Trophoblast cell (in vitro differentiated cells and primary cell): Measurements from ENCODE around the gene NOP16.

ENCODE experiments used
- DNase-seq, 2 donors: peaks; one replicate each; pipeline ENCODE4 v3.0.0-alpha.2; 2016
- H2AFZ ChIP-seq: 2 replicates; pipeline ENCODE4 v1.6.1; 2013; ENCODE audit warnings: low read length, moderate library complexity, mild to moderate bottlenecking; ENCODE audit not compliant: insufficient read depth, poor library complexity
- H2AK5ac ChIP-seq: 2 replicates; pipeline ENCODE4 v1.6.1; 2013; ENCODE audit warnings: mild to moderate bottlenecking, low read length
- H2BK120ac ChIP-seq: 2 replicates; pipeline ENCODE4 v1.6.1; 2013; ENCODE audit warnings: low read length, mild to moderate bottlenecking, moderate library complexity; ENCODE audit not compliant: insufficient read depth, poor library complexity
- H2BK12ac ChIP-seq: 2 replicates; pipeline ENCODE4 v1.6.1; 2013; ENCODE audit warnings: mild to moderate bottlenecking, low read length, moderate library complexity
- H2BK5ac ChIP-seq: 2 replicates; pipeline ENCODE4 v1.6.1; 2013; ENCODE audit warnings: low read length, low read depth, moderate library complexity, mild to moderate bottlenecking; ENCODE audit not compliant: poor library complexity
- H3K14ac ChIP-seq: 2 replicates; pipeline ENCODE4 v1.6.1; 2013; ENCODE audit warnings: mild to moderate bottlenecking, low read length
- H3K18ac ChIP-seq: 2 replicates; pipeline ENCODE4 v1.6.1; 2013; ENCODE audit warnings: mild to moderate bottlenecking, low read length
- H3K23ac ChIP-seq: 2 replicates; pipeline ENCODE4 v1.6.1; 2013; ENCODE audit warnings: low read length
- H3K27ac ChIP-seq: 2 replicates; pipeline ENCODE4 v1.5.1; 2013; ENCODE audit warnings: low read depth, mild to moderate bottlenecking, inconsistent platforms, low read length, moderate library complexity
- H3K27me3 ChIP-seq: 2 replicates; pipeline ENCODE4 v1.6.1; 2013; ENCODE audit warnings: inconsistent platforms, mild to moderate bottlenecking, low read length, moderate library complexity; ENCODE audit not compliant: insufficient read depth
- H3K36me3 ChIP-seq, 2 experiments: 1 replicate in 1 of 2; 2 replicates in 1 of 2; pipeline ENCODE4 v1.6.1; 2013; ENCODE audit warnings: low read length in 2 of 2, mild to moderate bottlenecking in 2 of 2, moderate library complexity in 1 of 2; ENCODE audit not compliant: insufficient read depth in 2 of 2, control insufficient read depth in 1 of 2
- H3K4ac ChIP-seq: 2 replicates; pipeline ENCODE4 v1.6.1; 2013; ENCODE audit warnings: low read depth, mild to moderate bottlenecking, low read length, moderate library complexity
- H3K4me1 ChIP-seq, 2 experiments: 1 replicate in 1 of 2; 2 replicates in 1 of 2; pipeline ENCODE4 v1.6.1; 2013; ENCODE audit warnings: low read length in 2 of 2, mild to moderate bottlenecking in 2 of 2, moderate library complexity in 1 of 2; ENCODE audit not compliant: insufficient read depth in 2 of 2, control insufficient read depth in 1 of 2
- H3K4me2 ChIP-seq: 2 replicates; pipeline ENCODE4 v1.6.1; 2013; ENCODE audit warnings: inconsistent platforms, mild to moderate bottlenecking, low read length, moderate library complexity
- H3K4me3 ChIP-seq: 2 replicates; pipeline ENCODE4 v1.5.1; 2013; ENCODE audit warnings: mild to moderate bottlenecking, low read depth, low read length, inconsistent platforms
- H3K79me1 ChIP-seq: one replicate; pipeline ENCODE4 v1.6.1; 2013; ENCODE audit warnings: low read length
- H3K79me2 ChIP-seq: 2 replicates; pipeline ENCODE4 v1.6.1; 2013; ENCODE audit warnings: low read length, mild to moderate bottlenecking; ENCODE audit not compliant: control insufficient read depth, insufficient read depth, poor library complexity
- H3K9ac ChIP-seq: 2 replicates; pipeline ENCODE4 v1.6.1; 2013; ENCODE audit warnings: mild to moderate bottlenecking, low read length
- H3K9me3 ChIP-seq: 2 replicates; pipeline ENCODE4 v1.6.1; 2013; ENCODE audit warnings: low read depth, mild to moderate bottlenecking, control low read depth, inconsistent platforms, low read length; ENCODE audit not compliant: insufficient read depth
- H4K12ac ChIP-seq: 2 replicates; pipeline ENCODE4 v1.6.1; 2013; ENCODE audit warnings: low read depth, mild to moderate bottlenecking, low read length, moderate library complexity
- H4K8ac ChIP-seq: 2 replicates; pipeline ENCODE4 v1.6.1; 2013; ENCODE audit warnings: low read depth, mild to moderate bottlenecking, low read length, moderate library complexity
- H4K91ac ChIP-seq: one replicate; pipeline ENCODE4 v1.6.1; 2013; ENCODE audit warnings: low read depth, mild to moderate bottlenecking, low read length, moderate library complexity
- WGBS: extraction: QIAGEN DNeasy Blood & Tissue Kit; methylation state at CpG from one replicate; pipeline ENCODE4 v1.1.7; 2013; ENCODE audit warnings: missing lambda C conversion rate; ENCODE audit not compliant: insufficient read length, insufficient coverage; ENCODE audit errors: extremely low coverage; 5-methylcytosine and 5-hydroxymethylcytosine counted together

Gene NOP16

DNA sequence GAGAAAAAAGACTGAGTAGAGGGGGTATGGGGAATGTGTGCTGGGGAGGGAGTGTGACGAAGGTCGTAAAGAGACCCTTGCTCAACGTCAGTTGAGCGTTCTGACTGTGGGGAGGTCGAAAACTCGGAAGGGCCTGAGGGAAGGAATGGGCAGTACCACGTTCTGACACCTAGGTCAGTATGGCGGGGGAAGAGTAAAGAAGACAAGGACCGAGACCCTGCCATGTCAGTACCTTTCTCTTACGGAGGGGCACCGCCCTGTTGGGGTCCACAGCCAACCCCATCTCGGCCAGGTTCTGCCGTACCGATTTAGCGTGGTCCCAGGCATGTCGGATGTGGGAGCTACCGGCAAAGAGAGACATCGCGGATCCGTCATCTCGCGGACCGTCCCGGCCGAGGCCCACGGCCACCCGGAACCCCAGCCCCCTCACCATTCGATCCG, 375 bp downstream of the NOP16 start:
- Histone ChIP-seq H4K8ac (peak overlapping the region; percentile 81), H3K14ac (peak overlapping the region; percentile 82), H2BK5ac (no peak overlapping the region), H4K91ac (peak overlapping the region; percentile 28), H3K27me3 (no peaks in the 10 kb centered on the region), H3K79me1 (peaks cover 9% of the 10 kb centered on the region), H4K12ac (peak overlapping the region; percentile 14), H3K18ac (peak overlapping the region; percentile 74), H3K4me2 (peak overlapping the region; percentile 56), H3K4me1 (peaks cover 0 to 7% of the 10 kb centered on the region in 2 experiments), H3K36me3 (peaks cover 37 to 51% of the 10 kb centered on the region in 2 experiments), H3K9me3 (no peaks in the 10 kb centered on the region), H2BK120ac (peak overlapping the region; percentile 36), H3K79me2 (peaks cover 11% of the 10 kb centered on the region), H3K4ac (peak overlapping the region; percentile 86), H3K23ac (no peak overlapping the region), H2AK5ac (peak overlapping the region; percentile 80), H3K9ac (peak overlapping the region; percentile 73), H3K4me3 (peak overlapping the region; percentile 82), H2BK12ac (no peak overlapping the region), H2AFZ (peak overlapping the region; percentile 34), H3K27ac (no peak overlapping the region)
- no peak for DNase-seq
- WGBS: no CpG with 5 or more reads among the region's 29 CpGs

DNA sequence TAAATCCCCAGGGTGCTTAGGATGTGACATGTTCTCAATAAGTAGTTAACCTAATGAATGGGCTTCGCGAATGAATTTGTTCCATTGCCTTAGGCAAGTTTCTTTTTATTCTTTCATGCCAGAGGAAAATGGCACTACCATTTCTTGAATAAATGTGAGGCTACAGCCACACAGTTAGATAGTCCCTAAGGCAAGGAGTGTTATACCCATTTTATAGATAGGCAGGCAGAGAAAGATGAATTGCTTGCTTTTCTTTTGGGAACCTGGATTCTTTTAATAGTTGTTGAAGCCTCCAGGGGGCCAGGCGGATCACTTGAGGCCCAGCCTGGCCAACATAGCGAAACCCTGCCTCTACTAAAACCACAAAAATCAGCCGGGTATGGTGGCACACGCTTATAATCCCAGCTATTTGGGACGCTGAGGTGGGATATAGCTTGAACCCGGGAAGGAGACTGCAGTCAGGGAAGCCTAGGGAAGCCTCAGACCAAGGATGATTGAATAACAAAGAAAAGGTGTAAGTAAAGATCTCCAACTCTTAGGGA, 943 bp downstream of the NOP16 start:
- Histone ChIP-seq H3K27me3 (no peaks in the 10 kb centered on the region), H3K27ac (no peak overlapping the region), H2BK120ac (no peak overlapping the region), H4K12ac (no peak overlapping the region), H3K4me2 (peak overlapping the region; percentile 56), H3K9ac (peak overlapping the region; percentile 67), H3K4me1 (peaks cover 0 to 7% of the 10 kb centered on the region in 2 experiments), H2AFZ (no peak overlapping the region), H4K8ac (no peak overlapping the region), H3K18ac (no peak overlapping the region), H3K36me3 (peaks cover 36 to 51% of the 10 kb centered on the region in 2 experiments), H3K79me2 (peaks cover 11% of the 10 kb centered on the region), H2BK12ac (no peak overlapping the region), H2AK5ac (no peak overlapping the region), H3K23ac (no peak overlapping the region), H3K4me3 (no peak overlapping the region), H3K79me1 (peaks cover 9% of the 10 kb centered on the region), H3K9me3 (no peaks in the 10 kb centered on the region), H2BK5ac (no peak overlapping the region), H3K14ac (no peak overlapping the region), H4K91ac (peak overlapping the region; percentile 29), H3K4ac (peak overlapping the region; percentile 85)
- no peak for DNase-seq
- no CpG with 5 or more reads among the region's 8 CpGs for WGBS

DNA sequence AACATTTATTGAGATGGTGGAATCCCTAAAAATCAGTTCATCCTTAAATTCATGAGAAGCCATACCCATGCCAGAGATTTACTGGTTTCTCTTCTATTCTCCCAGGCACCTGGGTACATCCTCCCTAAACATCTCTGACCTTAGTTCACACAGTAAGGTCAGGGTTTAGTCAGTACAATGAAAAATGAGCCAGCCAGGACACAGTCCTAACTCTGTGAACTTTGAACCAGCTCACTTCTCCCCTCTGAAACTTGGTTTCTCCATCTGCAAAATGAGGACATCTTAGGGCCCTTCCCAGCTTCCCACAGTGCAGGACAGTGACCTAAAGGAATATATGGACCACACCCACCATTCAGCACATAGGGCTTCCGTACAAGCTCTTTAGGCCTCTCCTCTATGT, 1.9 kb downstream of the NOP16 start:
- Histone ChIP-seq H2AK5ac (no peak overlapping the region), H4K12ac (no peak overlapping the region), H3K79me1 (peaks cover 9% of the 10 kb centered on the region), H4K8ac (no peak overlapping the region), H3K4me2 (no peak overlapping the region), H3K23ac (no peak overlapping the region), H2BK5ac (no peak overlapping the region), H3K4ac (no peak overlapping the region), H3K4me1 (peaks cover 0 to 7% of the 10 kb centered on the region in 2 experiments), H3K36me3 (peaks cover 37 to 49% of the 10 kb centered on the region in 2 experiments), H2BK120ac (no peak overlapping the region), H3K14ac (no peak overlapping the region), H2AFZ (no peak overlapping the region), H3K27me3 (no peaks in the 10 kb centered on the region), H3K79me2 (peaks cover 11% of the 10 kb centered on the region), H3K9me3 (peaks cover 5% of the 10 kb centered on the region), H3K27ac (no peak overlapping the region), H3K9ac (no peak overlapping the region), H2BK12ac (no peak overlapping the region), H4K91ac (no peak overlapping the region), H3K4me3 (no peak overlapping the region), H3K18ac (no peak overlapping the region)
- DNase-seq: no peak
- WGBS: no CpG with 5 or more reads among the region's 1 CpG

DNA sequence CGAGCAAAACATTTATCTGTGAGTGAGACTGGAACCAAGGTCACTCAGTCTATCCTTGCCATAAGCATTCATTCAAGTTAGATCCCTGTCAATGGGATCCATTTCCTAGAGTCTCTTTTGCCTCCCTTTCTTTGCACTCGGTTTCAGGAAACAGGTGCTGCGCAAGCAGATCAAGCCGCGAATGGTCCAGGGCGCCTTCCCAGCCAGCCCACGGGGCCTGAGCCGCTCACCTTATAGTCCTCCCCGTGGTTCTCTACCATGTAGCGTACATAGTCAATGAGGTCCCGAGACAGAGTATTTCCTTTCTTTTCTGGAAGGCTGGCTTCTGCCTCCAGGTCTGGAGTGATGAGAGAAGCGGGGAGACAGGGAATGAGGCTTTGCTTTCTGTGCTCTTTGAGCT, 3.4 kb downstream of the NOP16 start:
- H3K9me3 ChIP-seq: peaks cover 5% of the 10 kb centered on the region
- H3K4me1 ChIP-seq: peaks cover 0 to 7% of the 10 kb centered on the region in 2 experiments
- peaks cover 11% of the 10 kb centered on the region for H3K79me2 ChIP-seq
- no peak overlapping the region for H2BK12ac ChIP-seq
- H4K91ac ChIP-seq: no peak overlapping the region
- no peak overlapping the region for H4K8ac ChIP-seq
- H4K12ac ChIP-seq: no peak overlapping the region
- no peak overlapping the region for H3K4me3 ChIP-seq
- H3K14ac ChIP-seq: no peak overlapping the region
- no peak overlapping the region for H2BK120ac ChIP-seq
- no peak overlapping the region for H3K9ac ChIP-seq
- no peak overlapping the region for H3K23ac ChIP-seq
- no peaks in the 10 kb centered on the region for H3K27me3 ChIP-seq
- H3K4me2 ChIP-seq: no peak overlapping the region
- WGBS: no CpG with 5 or more reads among the region's 12 CpGs
- H3K36me3 ChIP-seq: peaks cover 32 to 42% of the 10 kb centered on the region in 2 experiments
- H3K18ac ChIP-seq: no peak overlapping the region
- no peak overlapping the region for H2AFZ ChIP-seq
- H3K4ac ChIP-seq: no peak overlapping the region
- H3K27ac ChIP-seq: no peak overlapping the region
- peaks cover 9% of the 10 kb centered on the region for H3K79me1 ChIP-seq
- H2AK5ac ChIP-seq: no peak overlapping the region
- no peak overlapping the region for H2BK5ac ChIP-seq
- no peak for DNase-seq
